GM21390 (cell line): ENCODE data around the gene COL27A1.

Source experiments
- ATAC-seq: cut with Tn5 transposase; IDR thresholded peaks from one replicate; pipeline ENCODE4 v1.9.1; 2021; ENCODE audit not compliant: unreplicated experiment

Gene COL27A1

DNA sequence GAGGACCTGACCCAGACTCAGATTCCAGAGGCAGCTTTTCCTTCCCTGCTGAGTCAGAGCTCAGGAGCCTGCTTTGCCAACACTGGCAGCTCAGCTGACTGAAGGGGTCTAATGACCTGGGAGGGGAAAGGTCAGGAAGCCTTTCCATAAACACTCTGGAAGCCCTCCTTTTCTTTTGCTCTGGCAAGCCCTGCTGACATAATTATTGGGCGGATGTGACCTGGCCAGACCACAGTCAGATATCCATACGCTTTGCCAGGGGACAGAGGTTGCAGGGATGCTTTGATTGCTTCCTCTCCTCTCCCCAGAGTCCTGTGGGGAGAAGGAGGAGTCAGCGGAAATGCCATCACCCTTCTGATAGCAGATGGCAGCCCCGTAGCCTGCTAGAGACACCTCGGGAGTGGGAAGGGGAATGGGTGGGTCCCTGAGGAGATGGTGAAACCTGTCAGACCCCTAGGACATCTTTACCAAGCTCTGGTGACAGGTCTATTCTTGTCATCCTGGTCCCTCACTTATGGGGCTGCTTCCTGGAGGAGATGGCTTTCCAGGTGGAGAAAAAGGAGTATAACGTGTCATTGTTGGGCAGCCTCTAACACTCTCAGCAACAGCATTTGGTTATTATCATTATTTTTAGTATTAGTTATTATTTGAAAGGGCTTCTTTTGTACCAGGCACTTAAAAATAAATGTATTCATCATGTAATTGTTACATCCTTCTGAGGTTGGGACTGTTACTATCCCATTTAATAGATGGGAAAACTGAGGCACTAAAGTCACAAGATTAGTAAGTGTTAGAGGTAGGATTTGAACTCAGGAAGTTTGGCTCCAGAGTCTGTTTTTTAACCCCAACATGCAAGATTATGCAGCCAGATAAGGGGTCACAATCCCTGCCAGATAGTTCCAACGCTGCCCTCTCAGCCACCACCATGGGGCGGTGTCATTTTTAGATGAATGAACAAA lies 11.6 kb downstream of the COL27A1 start:
- no peak for ATAC-seq

DNA sequence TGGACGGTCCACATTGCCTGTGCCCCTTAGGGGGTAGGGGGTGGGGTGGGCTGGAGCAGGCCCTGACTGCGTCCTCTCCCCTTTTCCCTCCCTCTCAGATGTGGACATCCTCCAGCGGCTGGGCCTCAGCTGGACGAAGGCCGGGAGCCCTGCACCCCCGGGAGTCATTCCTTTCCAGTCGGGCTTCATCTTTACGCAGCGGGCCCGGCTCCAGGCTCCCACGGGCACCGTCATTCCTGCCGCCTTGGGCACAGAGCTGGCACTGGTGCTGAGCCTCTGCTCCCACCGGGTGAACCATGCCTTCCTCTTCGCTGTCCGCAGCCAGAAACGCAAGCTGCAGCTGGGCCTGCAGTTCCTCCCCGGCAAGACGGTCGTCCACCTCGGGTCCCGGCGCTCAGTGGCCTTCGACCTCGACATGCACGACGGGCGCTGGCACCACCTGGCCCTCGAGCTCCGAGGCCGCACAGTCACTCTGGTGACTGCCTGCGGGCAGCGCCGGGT lies 12.3 kb downstream of the COL27A1 start:
- ATAC-seq: no peak

GRCh38 chr9:114168281-114169028 lies 13.1 kb downstream of the COL27A1 start:
- ATAC-seq: no peak

- no peak for ATAC-seq
Measured at GRCh38 chr9:114169029-114169951, 14.0 kb downstream of the COL27A1 start.

- no peak for ATAC-seq
Measured at GRCh38 chr9:114169952-114170770, 14.8 kb downstream of the COL27A1 start.

GRCh38 chr9:114170771-114171461 lies 15.6 kb downstream of the COL27A1 start:
- ATAC-seq: no peak

DNA sequence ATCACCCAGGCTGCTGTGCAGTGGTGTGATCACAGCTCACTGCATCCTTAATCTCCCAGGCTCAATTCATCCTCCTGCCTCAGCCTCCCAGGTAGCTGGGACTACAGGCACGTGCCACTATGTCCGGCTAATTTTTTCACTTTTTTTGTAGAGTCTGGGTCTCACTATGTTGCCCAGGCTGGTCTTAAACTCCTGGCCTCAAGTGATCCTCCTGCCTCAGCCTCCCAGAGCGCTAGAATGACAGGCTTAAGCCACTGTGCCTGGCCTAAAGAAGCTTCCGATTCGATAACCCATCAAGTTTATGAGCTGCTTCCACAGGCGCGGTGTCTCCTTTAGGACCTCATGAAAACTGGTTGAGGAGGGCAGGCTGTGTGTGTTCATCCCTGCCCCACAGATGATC lies 16.2 kb downstream of the COL27A1 start:
- ATAC-seq: no peak

- no peak for ATAC-seq
Measured at GRCh38 chr9:114172981-114173833, 17.9 kb downstream of the COL27A1 start.

GRCh38 chr9:114174557-114174875 lies 19.2 kb downstream of the COL27A1 start:
- ATAC-seq: no peak

- no peak for ATAC-seq
Measured at GRCh38 chr9:114174876-114175771, 19.8 kb downstream of the COL27A1 start.

DNA sequence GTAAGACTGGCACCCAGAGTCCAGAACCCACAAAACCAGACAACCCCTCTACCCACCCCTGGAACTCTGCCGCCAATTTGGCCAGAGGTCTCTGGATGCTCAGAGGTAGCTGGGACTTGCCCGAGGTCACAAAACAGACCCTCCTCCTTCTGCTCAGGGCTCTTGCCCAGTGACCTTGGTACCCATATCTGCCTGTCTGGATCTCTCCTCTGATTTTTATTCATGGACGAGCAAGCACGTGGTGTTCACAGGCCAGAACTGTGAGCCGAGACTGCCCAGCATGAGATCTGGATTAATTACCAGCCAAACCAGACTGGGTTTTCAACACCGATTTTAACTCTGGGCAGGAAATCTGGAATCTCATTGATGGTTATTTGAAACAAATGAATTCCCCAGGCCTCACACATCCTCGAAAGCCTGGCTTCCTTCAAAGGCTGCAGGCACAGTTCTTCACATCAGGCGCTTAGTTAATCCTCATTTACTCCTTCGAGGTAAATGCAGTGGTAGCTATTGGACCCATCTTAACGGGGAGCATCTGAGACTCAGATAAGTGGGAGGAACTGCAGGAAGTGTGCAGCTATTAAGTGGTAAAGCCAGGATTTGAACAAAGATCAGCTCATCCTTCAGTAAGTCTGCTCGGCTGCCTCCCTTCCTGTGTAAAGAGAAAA lies 21.4 kb downstream of the COL27A1 start:
- no peak for ATAC-seq

DNA sequence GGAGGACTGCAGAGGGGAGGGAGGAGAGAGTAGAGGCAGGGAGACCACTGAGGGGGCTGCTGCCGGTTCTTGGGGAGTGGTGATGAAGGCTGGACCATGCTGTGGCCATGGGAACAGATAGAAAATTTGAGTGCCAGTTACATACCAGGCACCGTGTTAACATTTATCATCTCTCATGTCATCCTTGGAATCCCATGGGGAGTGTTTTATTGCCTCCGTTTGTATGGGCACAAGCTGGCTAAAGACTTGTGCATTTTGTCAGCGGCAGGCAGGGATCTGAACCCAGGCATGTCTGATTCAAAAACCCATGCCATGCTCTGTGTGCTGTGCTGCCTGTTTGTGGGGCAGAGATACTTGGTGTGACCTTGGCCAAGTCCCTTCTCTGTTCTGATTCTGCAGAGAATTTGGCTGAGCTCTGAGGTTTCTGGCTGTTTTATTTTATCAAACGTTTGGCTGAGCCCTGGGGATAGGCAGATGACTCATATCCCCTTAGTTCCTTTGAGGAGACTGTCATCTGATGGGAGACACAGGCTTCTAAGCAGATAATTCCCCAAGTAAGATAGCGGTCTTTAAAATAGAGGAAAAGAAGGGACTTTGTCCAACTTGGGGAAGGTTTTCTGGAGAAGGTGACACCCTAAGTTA lies 22.2 kb downstream of the COL27A1 start:
- ATAC-seq: no peak

DNA sequence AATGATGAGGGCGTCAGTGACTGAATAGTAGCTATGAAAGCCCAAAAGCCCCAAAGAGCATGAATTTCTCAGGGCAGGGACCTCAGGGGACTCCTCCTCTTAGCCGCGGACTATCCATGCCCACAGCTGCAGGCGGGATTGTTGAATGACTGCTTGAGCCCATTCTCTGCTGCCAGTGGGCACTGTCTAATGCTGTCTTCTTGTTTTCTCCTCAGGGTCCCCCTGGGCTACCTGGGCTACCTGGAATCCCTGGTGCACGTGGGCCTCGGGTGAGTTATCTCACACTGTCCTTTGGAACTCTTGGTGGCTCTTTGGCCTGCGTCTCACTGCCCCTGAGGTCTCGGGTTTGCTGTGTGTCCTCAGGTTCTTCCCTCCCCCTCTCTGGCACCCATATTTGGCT lies 22.7 kb downstream of the COL27A1 start:
- ATAC-seq: no peak

DNA sequence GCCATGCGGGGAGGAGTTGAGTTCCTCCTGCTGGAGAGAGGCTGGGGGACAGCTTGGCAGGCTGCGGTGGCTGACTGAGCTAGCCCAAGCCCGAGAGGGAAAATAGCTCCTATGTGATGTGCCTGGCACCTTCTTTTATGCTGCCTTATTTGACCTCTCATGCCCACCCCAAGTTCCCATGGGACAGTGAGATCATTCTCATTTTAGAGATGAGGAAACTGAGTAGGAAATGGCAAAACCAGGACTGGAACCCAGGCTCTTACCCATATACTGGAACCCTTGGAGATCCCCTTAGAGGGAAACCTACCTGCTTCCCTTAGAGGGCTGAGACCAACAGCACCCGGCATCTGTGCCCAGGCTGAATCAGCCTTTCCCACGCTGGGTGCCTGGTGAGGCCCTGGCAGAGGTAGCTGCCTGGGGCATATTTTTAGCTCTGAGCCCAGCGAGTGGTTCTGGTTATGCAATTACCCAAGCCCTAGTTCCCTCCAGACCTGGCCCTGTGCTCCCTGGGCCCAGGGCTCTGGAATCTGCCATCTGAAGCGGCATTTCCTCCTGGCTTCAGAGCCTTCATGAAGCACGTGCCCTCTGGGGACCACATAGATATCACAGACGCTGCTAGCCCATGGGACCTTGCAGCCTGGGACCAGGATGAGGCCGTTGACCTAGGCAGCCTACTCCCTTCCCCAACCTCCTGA lies 23.6 kb downstream of the COL27A1 start:
- ATAC-seq: no peak

GRCh38 chr9:114179516-114179915 lies 24.2 kb downstream of the COL27A1 start:
- ATAC-seq: no peak
